Measurements from ENCODE around the gene SCO2. TPM values are rescaled to one million over a fixed set of nuclear protein-coding genes. Genes with fewer than 3 reads are reported as not detected.

SCO2 gene
- polyA plus RNA-seq, 1 donor (not counting 4 experiments of a cell fraction or from before 2014, with no cell fraction given): 1.9 TPM

DNA sequence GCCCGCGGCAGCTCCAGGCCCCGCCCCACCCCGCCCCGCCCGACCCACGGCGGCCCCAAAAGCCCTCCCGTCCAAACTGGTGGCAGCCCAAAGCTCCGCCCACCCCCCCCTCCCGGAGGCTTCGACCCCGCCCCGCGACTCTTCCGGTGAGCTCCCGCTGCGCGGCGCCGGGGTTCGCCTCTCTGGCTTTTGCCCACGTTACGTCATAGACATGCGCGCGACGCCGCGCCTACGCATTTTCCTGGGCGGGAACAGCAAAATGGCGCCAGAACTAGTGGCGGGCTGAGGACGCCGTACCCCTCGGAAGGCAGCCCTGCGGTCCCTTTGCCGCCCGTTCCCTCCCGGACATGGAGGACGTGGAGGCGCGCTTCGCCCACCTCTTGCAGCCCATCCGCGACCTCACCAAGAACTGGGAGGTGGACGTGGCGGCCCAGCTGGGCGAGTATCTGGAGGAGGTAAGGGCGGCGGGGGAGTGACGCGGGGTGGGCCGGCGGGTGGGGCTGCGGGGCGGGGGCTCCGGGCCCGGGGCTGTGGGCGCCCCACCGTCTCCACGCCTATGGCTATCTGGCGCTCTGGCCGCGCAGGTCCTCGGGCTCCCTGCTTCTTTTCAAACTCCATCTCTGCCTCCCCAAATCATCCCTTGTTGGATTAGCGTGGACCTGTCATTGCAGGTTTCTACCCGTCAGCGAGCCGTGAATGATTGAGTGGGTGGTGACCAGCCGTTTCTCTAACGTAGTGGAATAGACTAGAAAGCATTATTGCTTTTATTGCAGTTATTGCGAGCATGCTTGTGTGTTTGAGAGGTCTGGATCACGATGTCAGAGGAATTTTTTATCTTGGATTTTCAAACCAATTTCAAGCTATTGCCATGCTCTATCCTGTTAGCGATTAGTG is 17.2 kb downstream of the SCO2 start, which contains the start of gene NCAPH2:
TSS of gene NCAPH2 (plus strand) at position 234 of the 894 bp plus-strand sequence. CDS start at position 348, 114 bp downstream.
- Histone ChIP-seq H3K79me2 (ENCODE audit: control insufficient read depth, insufficient read depth, low read length) (peaks cover 39% of the 10 kb centered on the region), H3K9ac (ENCODE audit: control insufficient read depth, extremely low read depth, insufficient read depth, low read length) (peak within 1 kb of the TSS; percentile 90), H3K36me3 (ENCODE audit: control insufficient read depth in 2 of 2, extremely low read depth in 1 of 2, insufficient read depth in 2 of 2, low read length in 2 of 2) (peaks cover 6 to 9% of the 10 kb centered on the region in 2 experiments), H3K4me2 (ENCODE audit: control insufficient read depth, extremely low read depth, insufficient read depth, low read depth, low read length) (peak within 1 kb of the TSS; percentile 89), H3K4me1 (ENCODE audit: control insufficient read depth, extremely low read depth, insufficient read depth, low read length) (peaks cover 17% of the 10 kb centered on the region), H3K9me3 (ENCODE audit: control insufficient read depth, low read depth, low read length) (no peaks in the 10 kb centered on the region), H2AFZ (ENCODE audit: control insufficient read depth, low read length) (peak within 1 kb of the TSS; percentile 97), H3K9me1 (ENCODE audit: control insufficient read depth, extremely low read depth, insufficient read depth, low read length) (no peaks in the 10 kb centered on the region), H4K20me1 (ENCODE audit: control insufficient read depth, extremely low read depth, insufficient read depth, low read length) (no peaks in the 10 kb centered on the region), H3K27ac (ENCODE audit: control insufficient read depth, insufficient read depth, low read length) (peak within 1 kb of the TSS; percentile 80), H3K4me3 (ENCODE audit: control insufficient read depth in 2 of 3, extremely low read depth in 1 of 3, insufficient read depth in 2 of 3, low read depth in 1 of 3, low read length in 3 of 3) (peak within 1 kb of the TSS; percentile 87 to 92 (median 89)), H3K27me3 (ENCODE audit: control insufficient read depth, extremely low read depth, insufficient read depth, low read length) (no peaks in the 10 kb centered on the region)
- DNase-seq (ENCODE audit: low read depth, low spot score) (no peak), FAIRE-seq (no peak)
- TF ChIP-seq, protein P1, sequence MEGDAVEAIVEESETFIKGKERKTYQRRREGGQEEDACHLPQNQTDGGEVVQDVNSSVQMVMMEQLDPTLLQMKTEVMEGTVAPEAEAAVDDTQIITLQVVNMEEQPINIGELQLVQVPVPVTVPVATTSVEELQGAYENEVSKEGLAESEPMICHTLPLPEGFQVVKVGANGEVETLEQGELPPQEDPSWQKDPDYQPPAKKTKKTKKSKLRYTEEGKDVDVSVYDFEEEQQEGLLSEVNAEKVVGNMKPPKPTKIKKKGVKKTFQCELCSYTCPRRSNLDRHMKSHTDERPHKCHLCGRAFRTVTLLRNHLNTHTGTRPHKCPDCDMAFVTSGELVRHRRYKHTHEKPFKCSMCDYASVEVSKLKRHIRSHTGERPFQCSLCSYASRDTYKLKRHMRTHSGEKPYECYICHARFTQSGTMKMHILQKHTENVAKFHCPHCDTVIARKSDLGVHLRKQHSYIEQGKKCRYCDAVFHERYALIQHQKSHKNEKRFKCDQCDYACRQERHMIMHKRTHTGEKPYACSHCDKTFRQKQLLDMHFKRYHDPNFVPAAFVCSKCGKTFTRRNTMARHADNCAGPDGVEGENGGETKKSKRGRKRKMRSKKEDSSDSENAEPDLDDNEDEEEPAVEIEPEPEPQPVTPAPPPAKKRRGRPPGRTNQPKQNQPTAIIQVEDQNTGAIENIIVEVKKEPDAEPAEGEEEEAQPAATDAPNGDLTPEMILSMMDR (optimal IDR thresholded peaks at IDR 0.05 in 1 of 3, IDR thresholded peaks at IDR 0.05 in 1 of 3, conservative IDR thresholded peaks at IDR 0.05 in 1 of 3; ENCODE audit: extremely low read depth in 1 of 3, insufficient read depth in 2 of 3, low read length in 3 of 3): no peak
- TF ChIP-seq EZH2 (IDR thresholded peaks at IDR 0.05; ENCODE audit: low read length): no peak
- dilution Hi-C loops (cut with MboI; ENCODE audit: extremely low pct_ligation_motif_present, low sequenced_read_pairs): no loop called here

GRCh38 chr22:50507421-50507990 is 17.9 kb downstream of the SCO2 start, which contains the start of gene LMF2:
Gene LMF2 (minus strand): TSS chr22:50507702. CDS start chr22:50507675, 27 bp downstream.
- no peaks in the 10 kb centered on the region for H3K27me3 ChIP-seq (ENCODE audit: control insufficient read depth, extremely low read depth, insufficient read depth, low read length)
- FAIRE-seq (no peak), DNase-seq (ENCODE audit: low read depth, low spot score) (no peak)
- no peak for TF ChIP-seq EZH2 (IDR thresholded peaks at IDR 0.05; ENCODE audit: low read length)
- TF ChIP-seq, protein P1 (optimal IDR thresholded peaks at IDR 0.05 in 1 of 3, IDR thresholded peaks at IDR 0.05 in 1 of 3, conservative IDR thresholded peaks at IDR 0.05 in 1 of 3; ENCODE audit: extremely low read depth in 1 of 3, insufficient read depth in 2 of 3, low read length in 3 of 3): no peak
- peaks cover 6 to 15% of the 10 kb centered on the region in 2 experiments for H3K36me3 ChIP-seq (ENCODE audit: control insufficient read depth in 2 of 2, extremely low read depth in 1 of 2, insufficient read depth in 2 of 2, low read length in 2 of 2)
- peak within 1 kb of the TSS; percentile 80 for H3K27ac ChIP-seq (ENCODE audit: control insufficient read depth, insufficient read depth, low read length)
- no peaks in the 10 kb centered on the region for H3K9me3 ChIP-seq (ENCODE audit: control insufficient read depth, low read depth, low read length)
- H3K9ac ChIP-seq (ENCODE audit: control insufficient read depth, extremely low read depth, insufficient read depth, low read length): peak within 1 kb of the TSS; percentile 90
- H3K4me3 ChIP-seq (ENCODE audit: control insufficient read depth in 2 of 3, extremely low read depth in 1 of 3, insufficient read depth in 2 of 3, low read depth in 1 of 3, low read length in 3 of 3): peak within 1 kb of the TSS; percentile 87 to 92 (median 89)
- H3K4me2 ChIP-seq (ENCODE audit: control insufficient read depth, extremely low read depth, insufficient read depth, low read depth, low read length): peak within 1 kb of the TSS; percentile 89
- dilution Hi-C loops (cut with MboI; ENCODE audit: extremely low pct_ligation_motif_present, low sequenced_read_pairs): no loop called here
- H4K20me1 ChIP-seq (ENCODE audit: control insufficient read depth, extremely low read depth, insufficient read depth, low read length): no peaks in the 10 kb centered on the region
- peaks cover 34% of the 10 kb centered on the region for H3K79me2 ChIP-seq (ENCODE audit: control insufficient read depth, insufficient read depth, low read length)
- H2AFZ ChIP-seq (ENCODE audit: control insufficient read depth, low read length): peak within 1 kb of the TSS; percentile 97
- H3K9me1 ChIP-seq (ENCODE audit: control insufficient read depth, extremely low read depth, insufficient read depth, low read length): no peaks in the 10 kb centered on the region
- H3K4me1 ChIP-seq (ENCODE audit: control insufficient read depth, extremely low read depth, insufficient read depth, low read length): peaks cover 17% of the 10 kb centered on the region
